GM12878 (cell line): ENCODE measurements around the gene ATF6B. TPM values are rescaled to one million over a fixed set of nuclear protein-coding genes. Genes with fewer than 3 reads are reported as not detected.

Source experiments
- ATAC-seq: fragments of 200-7000 bp; cut with Tn5 transposase; 3 replicates; pipeline ENCODE4 v1.9.1; 2020; ENCODE audit warnings: mild to moderate bottlenecking, moderate library complexity
- BruUV-seq: library from RNA; stranded (reverse); fragments of 400-500 nt; replicated peaks from 2 replicates; lab custom pipeline; 2021; lab: Mats Ljungman, UMichigan
- CTCF ChIA-PET: fragments of 300-600 bp; sonication (Branson Sonifier 250); formaldehyde crosslinking; extraction: SDS; loops from one replicate; lab custom pipeline; 2021; ENCODE audit warnings: inconsistent platforms; lab: Yijun Ruan, JAX
- POLR2A ChIA-PET: fragments of 350-600 bp; formaldehyde crosslinking; extraction: SDS; loops from one replicate; lab custom pipeline; 2021; ENCODE audit warnings: inconsistent platforms; lab: Charles Lee
- RAD21 ChIA-PET: fragments of 300-600 bp; sonication (Branson Sonifier 250); formaldehyde crosslinking; loops from one replicate; lab custom pipeline; 2023; ENCODE audit warnings: antibody characterized with exemption; ENCODE audit not compliant: unreplicated experiment; lab: Charles Lee
- SMC1A ChIA-PET: fragments of 300-600 bp; sonication (Branson Sonifier 250); formaldehyde crosslinking; loops from one replicate; lab custom pipeline; 2023; ENCODE audit not compliant: unreplicated experiment, uncharacterized antibody; lab: Charles Lee
- DNase-seq: peaks from one replicate; pipeline ENCODE4 v3.0.0-alpha.2; 2011; ENCODE audit warnings: low read depth, low spot score
- FAIRE-seq: peaks from 3 replicates; lab custom pipeline; 2011; peaks lifted over from hg19 to GRCh38; lab: Jason Lieb, UNC
- H2AFZ ChIP-seq: 2 replicates; pipeline ENCODE4 v1.6.0; 2011; ENCODE audit warnings: low read depth, low read length, control low read depth; ENCODE audit not compliant: control insufficient read depth
- H3K27ac ChIP-seq: 2 replicates; pipeline ENCODE4 v1.5.1; 2011; ENCODE audit warnings: control low read depth; ENCODE audit not compliant: control insufficient read depth, insufficient read depth
- H3K27me3 ChIP-seq, 2 experiments: replicated peaks in 1 of 2; 2 replicates each; pipeline versions ENCODE4 v1.6.0 to v1.6.1; 2011; ENCODE audit warnings: low read length in 1 of 2; ENCODE audit not compliant: control insufficient read depth in 2 of 2, insufficient read depth in 2 of 2
- H3K36me3 ChIP-seq, 2 experiments: 2 replicates each; pipeline ENCODE4 v1.5.1; 2011; ENCODE audit warnings: low read length in 1 of 2; ENCODE audit not compliant: control insufficient read depth in 2 of 2, insufficient read depth in 2 of 2
- H3K4me1 ChIP-seq: 2 replicates; pipeline ENCODE4 v1.6.1; 2011; ENCODE audit warnings: mild to moderate bottlenecking, low read length, moderate library complexity, mixed read lengths; ENCODE audit not compliant: control insufficient read depth, insufficient read depth
- H3K4me2 ChIP-seq: 2 replicates; pipeline ENCODE4 v1.6.0; 2011; ENCODE audit warnings: control low read depth; ENCODE audit not compliant: control insufficient read depth, insufficient read depth
- H3K4me3 ChIP-seq: fragments of 200-600 bp; sonication (generic); 2 replicates; pipeline ENCODE4 v1.5.1; 2016
- H3K79me2 ChIP-seq: 2 replicates; pipeline ENCODE4 v1.6.0; 2011; ENCODE audit warnings: low read length; ENCODE audit not compliant: control insufficient read depth, insufficient read depth
- H3K9ac ChIP-seq: 2 replicates; pipeline ENCODE4 v1.8.0; 2011; ENCODE audit warnings: low read length, control low read depth, mixed read lengths; ENCODE audit not compliant: control insufficient read depth, insufficient read depth
- H3K9me3 ChIP-seq: replicated peaks from 3 replicates; pipeline ENCODE4 v1.5.1; 2011; ENCODE audit warnings: mild to moderate bottlenecking, low read length; ENCODE audit not compliant: control insufficient read depth, insufficient read depth
- H4K20me1 ChIP-seq: 2 replicates; pipeline ENCODE4 v1.6.0; 2011; ENCODE audit not compliant: control insufficient read depth, insufficient read depth
- HCFC1 ChIP-seq: fragments of 150-350 bp; IDR thresholded peaks from 2 replicates; pipeline ENCODE4 v1.6.1; 2014; ENCODE audit warnings: low read length
- IRF3 ChIP-seq: fragments of 450-650 bp; IDR thresholded peaks from 2 replicates; pipeline ENCODE4 v1.6.1; 2014; ENCODE audit warnings: mild to moderate bottlenecking
- IRF4 ChIP-seq: IDR thresholded peaks from 2 replicates; pipeline ENCODE4 v1.6.1; 2011; ENCODE audit warnings: low read depth, low read length
- JUND ChIP-seq: IDR thresholded peaks from 2 replicates; pipeline ENCODE4 v1.6.1; 2012; ENCODE audit warnings: low read depth, mild to moderate bottlenecking, low read length, improper control_type of control experiment, moderate library complexity
- POLR2A ChIP-seq: IDR thresholded peaks from 2 replicates; pipeline ENCODE4 v1.6.1; 2011; ENCODE audit warnings: low read depth, mild to moderate bottlenecking, low read length
- POLR2AphosphoS2 ChIP-seq: IDR thresholded peaks from 2 replicates; pipeline ENCODE4 v1.6.1; 2011; ENCODE audit warnings: low read depth, mild to moderate bottlenecking, low read length, improper control_type of control experiment, moderate library complexity
- POLR2AphosphoS5 ChIP-seq: IDR thresholded peaks from 2 replicates; pipeline ENCODE4 v1.6.1; 2011; ENCODE audit warnings: mild to moderate bottlenecking, low read length, inconsistent platforms
- PRDM15 ChIP-seq: fragments of 450-650 bp; formaldehyde crosslinking; IDR thresholded peaks from 2 replicates; pipeline ENCODE4 v1.4.0; 2020; ENCODE audit warnings: mild to moderate bottlenecking, moderate library complexity
- SRF ChIP-seq, 2 experiments: IDR thresholded peaks; 2 replicates each; pipeline ENCODE4 v1.6.1; 2011; ENCODE audit warnings: low read depth in 2 of 2, low read length in 2 of 2, mild to moderate bottlenecking in 1 of 2, moderate library complexity in 1 of 2
- YBX1 ChIP-seq: fragments of 450-650 bp; IDR thresholded peaks from 2 replicates; pipeline ENCODE4 v1.6.1; 2016; ENCODE audit warnings: antibody characterized with exemption
- ZBED1 ChIP-seq: IDR thresholded peaks from 2 replicates; pipeline ENCODE4 v1.6.1; 2016; ENCODE audit warnings: borderline replicate concordance
- ZBTB40 ChIP-seq: fragments of 450-650 bp; IDR thresholded peaks from 2 replicates; pipeline ENCODE4 v1.6.1; 2016; ENCODE audit warnings: mild to moderate bottlenecking, moderate library complexity, borderline replicate concordance
- ZNF217 ChIP-seq: fragments of 450-650 bp; IDR thresholded peaks from 2 replicates; pipeline ENCODE4 v1.6.1; 2017; ENCODE audit warnings: antibody characterized with exemption, mild to moderate bottlenecking
- ZNF274 ChIP-seq: IDR thresholded peaks from one replicate; pipeline ENCODE4 v1.8.0; 2011; ENCODE audit not compliant: insufficient read length, insufficient read depth
- WGBS: methylation state at CpG from one replicate; pipeline ENCODE4 v1.1.6; 2016; ENCODE audit warnings: low lambda C conversion rate; ENCODE audit not compliant: insufficient replicate concordance, insufficient coverage; ENCODE audit errors: missing lambda C conversion rate; 5-methylcytosine and 5-hydroxymethylcytosine counted together
- in situ Hi-C: fragments of 300-500 bp; cut with MboI; formaldehyde crosslinking; loops from 9 replicates; pipeline ENCODE4 v1.14.3; 2018; ENCODE audit warnings: mixed read lengths
- intact Hi-C: fragments of 100-400 bp; cut with micrococcal nuclease; formaldehyde crosslinking; loops from one replicate; pipeline ENCODE4 v1.14.2; 2022; ENCODE audit not compliant: unreplicated experiment
- polyA plus RNA-seq, 11 experiments: library from polyadenylated mRNA; depleted of rRNA in 4 of 11; unstranded in 6 of 11; stranded (reverse) in 5 of 11; fragments of >200 nt; fragmentation: Nextera tagmentation in 4 of 11; fragmentation: Illumina TruSeq in 1 of 11; extraction: Ambion mirVana in 4 of 11; extraction: Trizol in 1 of 11; gene quantifications; 1 replicate in 1 of 11; 2 replicates in 10 of 11; pipeline versions ENCODE4 v1.2.1 to v1.2.3, GENCODE V29; 2011 to 2016; ENCODE audit warnings: inconsistent platforms in 2 of 11, missing spikeins in 2 of 11, low read depth in 1 of 11
- total RNA-seq, 4 experiments: library from RNA; depleted of rRNA in 3 of 4; stranded (reverse); fragments of >200 nt in 3 of 4; fragmentation: Illumina TruSeq in 1 of 4; extraction: Trizol in 1 of 4; gene quantifications; 2 replicates each; pipeline versions ENCODE4 v1.2.1 to v1.2.3, GENCODE V29; 2013 to 2021

The ATF6B gene
- total and polyA plus RNA-seq, 10 of the 15 experiments (the other 5 are each of a cell fraction or from before 2014, with no cell fraction given) = 13.6 to 83.9 (median 44.0) TPM

- Histone ChIP-seq H3K9ac (peak within 1 kb of the TSS; percentile 74), H3K9me3 (no peaks in the 10 kb centered on the region), H3K4me1 (peaks cover 10% of the 10 kb centered on the region), H3K27ac (peak within 1 kb of the TSS; percentile 79), H3K36me3 (no peaks in the 10 kb centered on the region; a peak in 1 of 4 replicates), H3K4me2 (peak within 1 kb of the TSS; percentile 68), H3K79me2 (peaks cover 22% of the 10 kb centered on the region), H2AFZ (peak within 1 kb of the TSS; percentile 78), H4K20me1 (no peaks in the 10 kb centered on the region), H3K27me3 (no peaks in the 10 kb centered on the region), H3K4me3 (peak within 1 kb of the TSS; percentile 96)
- SMC1A ChIA-PET = interaction anchor here (1.3 to 4.2 kb wide), 4 partner anchors 16 to 46 kb away, joined by 3 to 41 read pairs (median 14); partner anchors contain the start of genes ATF6B, FKBPL, GPSM3 and PBX2
- peak; percentile 92 for DNase-seq
- ATAC-seq = peak; percentile 75
- BruUV-seq = no TSS peak
- POLR2A ChIA-PET = interaction anchor here (0.5 to 5.7 kb wide), 8 partner anchors 14 to 1561 kb away, joined by 3 to 123 read pairs (median 5); partner anchors contain the start of genes ATF6B, FKBPL, GPSM3 and PBX2
- in situ Hi-C loops = no loop called here
- CTCF ChIA-PET = interaction anchor here (0.9 to 1.8 kb wide), 4 partner anchors 10 to 59 kb away, joined by 3 to 5 read pairs (median 4); no protein-coding TSS in a partner anchor
- WGBS = 1% methylated on average over 23 of the region's 27 CpGs
- intact Hi-C loops = loop anchor here (2.0 kb wide), 2 partner anchors 15 to 57 kb away; partner anchors contain the start of gene PBX2
- RAD21 ChIA-PET = interaction anchor here (2.5 to 2.6 kb wide), 2 partner anchors 17 to 20 kb away, joined by 17 to 21 read pairs; partner anchors contain the start of gene GPSM3
- peak; percentile 86 for FAIRE-seq
- TF ChIP-seq ZBTB40 (peak; percentile 88), POLR2A (peak; percentile 75), POLR2AphosphoS2 (0 out of 2 replicates have a peak, but pooled peaks have one; percentile 29), PRDM15 (CRISPR knock-in tag) (no peak), ZNF217 (no peak), IRF4 (no peak), IRF3 (0 out of 2 replicates have a peak, but pooled peaks have one; percentile 45), SRF (IDR thresholded peaks at IDR 0.05; ENCODE audit: low read depth in 2 of 2, low read length in 2 of 2) (no peak), ZNF274 (no peak), YBX1 (peak; percentile 79; the same call in 1 of the 2 replicates), HCFC1 (0 out of 2 replicates have a peak, but pooled peaks have one; percentile 27), JUND (no peak), ZBED1 (0 out of 2 replicates have a peak, but pooled peaks have one; percentile 41), POLR2AphosphoS5 (peak; percentile 68; the same call in 1 of the 2 replicates)
These were observed 47.8 kb upstream of the ATF6B start, which contains the start of gene AGPAT1 for GRCh38 chr6:32175711-32176475. Gene AGPAT1 (minus strand): TSS chr6:32176084. CDS start chr6:32171496, 4,588 bp downstream.
